ENCODE results near the gene PRKD2. TPM values are rescaled to one million over a fixed set of nuclear protein-coding genes. Genes with fewer than 3 reads are reported as not detected.
"Not testable (repeated sequence)": the region's sequence is repeated elsewhere in the genome, so short reads cannot be mapped to it uniquely, and the experiment has no call there.

Gene PRKD2
- total and polyA plus RNA-seq, 10 of the 15 experiments (the other 5 are each of a cell fraction or from before 2014, with no cell fraction given), result 2.3 to 98.8 (median 32.9) TPM

DNA sequence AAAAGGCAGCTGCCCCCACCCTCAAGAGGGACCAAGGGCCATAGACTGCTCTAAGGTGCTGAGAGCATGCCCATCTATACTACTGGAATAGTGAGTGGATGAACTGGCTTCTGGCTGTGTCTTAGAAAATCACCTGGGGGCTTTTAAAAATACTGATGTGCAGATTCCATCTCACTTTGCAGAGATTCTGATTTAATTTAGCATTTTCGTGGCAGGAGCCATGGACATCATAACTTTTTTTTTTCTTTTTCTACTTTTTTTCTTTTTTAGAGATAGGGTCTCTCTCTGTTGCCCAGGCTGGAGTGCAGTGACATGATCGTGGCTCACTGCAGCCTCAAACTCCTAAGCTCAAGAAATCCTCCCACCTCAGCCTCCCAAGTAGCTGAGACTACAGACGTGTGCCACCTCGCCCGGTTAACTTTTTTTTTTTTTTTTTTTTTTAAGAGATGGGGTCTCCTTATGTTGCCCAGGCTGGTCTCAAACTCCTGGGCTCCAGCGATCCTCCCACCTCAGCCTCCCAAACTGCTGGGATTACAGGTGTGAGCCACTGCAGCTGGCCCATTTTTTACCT lies 4.1 kb downstream of the PRKD2 start:
- intact Hi-C loops (cut with micrococcal nuclease; ENCODE audit: unreplicated experiment); H3K4me3 ChIP-seq; ATAC-seq; BruUV-seq (replicated peaks); H3K27me3 ChIP-seq (replicated peaks in 1 of 2; ENCODE audit: control insufficient read depth in 2 of 2, insufficient read depth in 2 of 2, low read length in 1 of 2); FAIRE-seq; H3K4me2 ChIP-seq (ENCODE audit: control insufficient read depth, insufficient read depth); DNase-seq (ENCODE audit: low read depth, low spot score); H3K9ac ChIP-seq (ENCODE audit: control insufficient read depth, insufficient read depth, low read length); H3K27ac ChIP-seq (ENCODE audit: control insufficient read depth, insufficient read depth); H3K9me3 ChIP-seq (replicated peaks; ENCODE audit: control insufficient read depth, insufficient read depth, low read length); H3K4me1 ChIP-seq (ENCODE audit: control insufficient read depth, insufficient read depth, low read length); in situ Hi-C loops (cut with MboI); H4K20me1 ChIP-seq (ENCODE audit: control insufficient read depth, insufficient read depth); H2AFZ ChIP-seq (ENCODE audit: control insufficient read depth, low read depth, low read length): not testable (repeated sequence)
- Histone ChIP-seq H3K79me2 (ENCODE audit: control insufficient read depth, insufficient read depth, low read length) (peaks cover 50% of the 10 kb centered on the region), H3K36me3 (ENCODE audit: control insufficient read depth in 2 of 2, insufficient read depth in 2 of 2, low read length in 1 of 2) (peaks cover 6 to 15% of the 10 kb centered on the region in 2 experiments; a peak in 3 of 4 replicates)
- CTCF ChIA-PET, result interaction anchor here (0.7 to 5.4 kb wide), 5 partner anchors 8 to 99 kb away, joined by 3 to 64 read pairs (median 8); no protein-coding TSS in a partner anchor
- 78% methylated on average over 3 of the region's 6 CpGs for WGBS (ENCODE audit: insufficient coverage, insufficient replicate concordance, low lambda C conversion rate, missing lambda C conversion rate)
- RAD21 ChIA-PET (ENCODE audit: unreplicated experiment), result interaction anchor here (1.9 to 2.4 kb wide), 2 partner anchors 32 to 94 kb away, joined by 5 to 9 read pairs; partner anchors contain the start of gene FKRP
- SMC1A ChIA-PET (ENCODE audit: uncharacterized antibody, unreplicated experiment), result interaction anchor here (0.6 to 1.2 kb wide), 3 partner anchors 16 to 796 kb away, joined by 3 read pairs; no protein-coding TSS in a partner anchor
- POLR2A ChIA-PET, result interaction anchor here (0.6 to 2.4 kb wide), 3 partner anchors 73 to 150 kb away, joined by 3 to 7 read pairs (median 3); no protein-coding TSS in a partner anchor

DNA sequence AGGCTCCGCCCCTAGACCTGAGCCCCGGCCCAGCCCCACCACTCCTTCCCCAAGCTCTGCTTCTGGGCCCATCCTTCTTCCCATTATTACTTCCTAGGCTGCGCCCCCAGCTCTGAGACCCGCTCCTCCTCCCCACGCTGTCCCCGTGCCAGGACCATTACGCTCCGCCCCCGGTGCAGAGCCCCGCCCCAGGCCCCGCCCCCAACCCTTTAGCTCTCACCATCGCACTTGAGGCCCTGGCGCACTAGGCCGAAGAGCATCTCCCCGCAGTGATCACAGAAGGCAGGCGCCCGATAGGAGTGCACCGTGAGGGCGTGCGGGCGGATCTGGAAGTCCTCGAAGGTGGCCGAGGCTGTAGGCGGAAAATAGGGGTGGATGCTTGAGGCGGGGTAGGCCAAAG lies 6.2 kb downstream of the PRKD2 start:
- ATAC-seq, result no peak
- Histone ChIP-seq H3K4me3 (no peak overlapping the region), H3K36me3 (ENCODE audit: control insufficient read depth in 2 of 2, insufficient read depth in 2 of 2, low read length in 1 of 2) (peaks cover 6 to 21% of the 10 kb centered on the region in 2 experiments; a peak in 3 of 4 replicates), H3K4me1 (ENCODE audit: control insufficient read depth, insufficient read depth, low read length) (no peaks in the 10 kb centered on the region), H3K79me2 (ENCODE audit: control insufficient read depth, insufficient read depth, low read length) (peaks cover 30% of the 10 kb centered on the region), H3K9me3 (replicated peaks; ENCODE audit: control insufficient read depth, insufficient read depth, low read length) (no peaks in the 10 kb centered on the region), H3K9ac (ENCODE audit: control insufficient read depth, insufficient read depth, low read length) (no peak overlapping the region), H4K20me1 (ENCODE audit: control insufficient read depth, insufficient read depth) (no peaks in the 10 kb centered on the region), H3K4me2 (ENCODE audit: control insufficient read depth, insufficient read depth) (no peak overlapping the region), H3K27ac (ENCODE audit: control insufficient read depth, insufficient read depth) (no peak overlapping the region), H3K27me3 (replicated peaks in 1 of 2; ENCODE audit: control insufficient read depth in 2 of 2, insufficient read depth in 2 of 2, low read length in 1 of 2) (no peaks in the 10 kb centered on the region), H2AFZ (ENCODE audit: control insufficient read depth, low read depth, low read length) (no peak overlapping the region)
- ChIA-PET RAD21 (ENCODE audit: unreplicated experiment) (no interaction called here), POLR2A (interaction anchor here (0.6 kb wide), 1 partner anchor 887 kb away, joined by 4 read pairs; no protein-coding TSS in a partner anchor), CTCF (interaction anchor here (0.5 to 2.9 kb wide), 2 partner anchors 18 to 775 kb away, joined by 6 to 8 read pairs; no protein-coding TSS in a partner anchor), SMC1A (ENCODE audit: uncharacterized antibody, unreplicated experiment) (no interaction called here)
- no peak for DNase-seq (ENCODE audit: low read depth, low spot score)
- no peak for FAIRE-seq
- BruUV-seq (replicated peaks), result no TSS peak
- in situ Hi-C loops (cut with MboI) (no loop called here), intact Hi-C loops (cut with micrococcal nuclease; ENCODE audit: unreplicated experiment) (no loop called here)
- WGBS (ENCODE audit: insufficient coverage, insufficient replicate concordance, low lambda C conversion rate, missing lambda C conversion rate), result 98% methylated on average over 21 of the region's 25 CpGs
- no peak for TF ChIP-seq RFX5 (IDR thresholded peaks at IDR 0.05; ENCODE audit: low read depth, low read length)
- TF ChIP-seq, protein P1, sequence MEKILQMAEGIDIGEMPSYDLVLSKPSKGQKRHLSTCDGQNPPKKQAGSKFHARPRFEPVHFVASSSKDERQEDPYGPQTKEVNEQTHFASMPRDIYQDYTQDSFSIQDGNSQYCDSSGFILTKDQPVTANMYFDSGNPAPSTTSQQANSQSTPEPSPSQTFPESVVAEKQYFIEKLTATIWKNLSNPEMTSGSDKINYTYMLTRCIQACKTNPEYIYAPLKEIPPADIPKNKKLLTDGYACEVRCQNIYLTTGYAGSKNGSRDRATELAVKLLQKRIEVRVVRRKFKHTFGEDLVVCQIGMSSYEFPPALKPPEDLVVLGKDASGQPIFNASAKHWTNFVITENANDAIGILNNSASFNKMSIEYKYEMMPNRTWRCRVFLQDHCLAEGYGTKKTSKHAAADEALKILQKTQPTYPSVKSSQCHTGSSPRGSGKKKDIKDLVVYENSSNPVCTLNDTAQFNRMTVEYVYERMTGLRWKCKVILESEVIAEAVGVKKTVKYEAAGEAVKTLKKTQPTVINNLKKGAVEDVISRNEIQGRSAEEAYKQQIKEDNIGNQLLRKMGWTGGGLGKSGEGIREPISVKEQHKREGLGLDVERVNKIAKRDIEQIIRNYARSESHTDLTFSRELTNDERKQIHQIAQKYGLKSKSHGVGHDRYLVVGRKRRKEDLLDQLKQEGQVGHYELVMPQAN (conservative IDR thresholded peaks at IDR 0.05), result no peak
- TF ChIP-seq, protein P2, sequence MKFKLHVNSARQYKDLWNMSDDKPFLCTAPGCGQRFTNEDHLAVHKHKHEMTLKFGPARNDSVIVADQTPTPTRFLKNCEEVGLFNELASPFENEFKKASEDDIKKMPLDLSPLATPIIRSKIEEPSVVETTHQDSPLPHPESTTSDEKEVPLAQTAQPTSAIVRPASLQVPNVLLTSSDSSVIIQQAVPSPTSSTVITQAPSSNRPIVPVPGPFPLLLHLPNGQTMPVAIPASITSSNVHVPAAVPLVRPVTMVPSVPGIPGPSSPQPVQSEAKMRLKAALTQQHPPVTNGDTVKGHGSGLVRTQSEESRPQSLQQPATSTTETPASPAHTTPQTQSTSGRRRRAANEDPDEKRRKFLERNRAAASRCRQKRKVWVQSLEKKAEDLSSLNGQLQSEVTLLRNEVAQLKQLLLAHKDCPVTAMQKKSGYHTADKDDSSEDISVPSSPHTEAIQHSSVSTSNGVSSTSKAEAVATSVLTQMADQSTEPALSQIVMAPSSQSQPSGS (IDR thresholded peaks at IDR 0.05; ENCODE audit: low read length), result no peak
- no peak for TF ChIP-seq TARDBP (IDR thresholded peaks at IDR 0.05; ENCODE audit: borderline replicate concordance)
- TF ChIP-seq HDAC2 (IDR thresholded peaks at IDR 0.05), result no peak
- TF ChIP-seq, protein P3, sequence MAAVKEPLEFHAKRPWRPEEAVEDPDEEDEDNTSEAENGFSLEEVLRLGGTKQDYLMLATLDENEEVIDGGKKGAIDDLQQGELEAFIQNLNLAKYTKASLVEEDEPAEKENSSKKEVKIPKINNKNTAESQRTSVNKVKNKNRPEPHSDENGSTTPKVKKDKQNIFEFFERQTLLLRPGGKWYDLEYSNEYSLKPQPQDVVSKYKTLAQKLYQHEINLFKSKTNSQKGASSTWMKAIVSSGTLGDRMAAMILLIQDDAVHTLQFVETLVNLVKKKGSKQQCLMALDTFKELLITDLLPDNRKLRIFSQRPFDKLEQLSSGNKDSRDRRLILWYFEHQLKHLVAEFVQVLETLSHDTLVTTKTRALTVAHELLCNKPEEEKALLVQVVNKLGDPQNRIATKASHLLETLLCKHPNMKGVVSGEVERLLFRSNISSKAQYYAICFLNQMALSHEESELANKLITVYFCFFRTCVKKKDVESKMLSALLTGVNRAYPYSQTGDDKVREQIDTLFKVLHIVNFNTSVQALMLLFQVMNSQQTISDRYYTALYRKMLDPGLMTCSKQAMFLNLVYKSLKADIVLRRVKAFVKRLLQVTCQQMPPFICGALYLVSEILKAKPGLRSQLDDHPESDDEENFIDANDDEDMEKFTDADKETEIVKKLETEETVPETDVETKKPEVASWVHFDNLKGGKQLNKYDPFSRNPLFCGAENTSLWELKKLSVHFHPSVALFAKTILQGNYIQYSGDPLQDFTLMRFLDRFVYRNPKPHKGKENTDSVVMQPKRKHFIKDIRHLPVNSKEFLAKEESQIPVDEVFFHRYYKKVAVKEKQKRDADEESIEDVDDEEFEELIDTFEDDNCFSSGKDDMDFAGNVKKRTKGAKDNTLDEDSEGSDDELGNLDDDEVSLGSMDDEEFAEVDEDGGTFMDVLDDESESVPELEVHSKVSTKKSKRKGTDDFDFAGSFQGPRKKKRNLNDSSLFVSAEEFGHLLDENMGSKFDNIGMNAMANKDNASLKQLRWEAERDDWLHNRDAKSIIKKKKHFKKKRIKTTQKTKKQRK (IDR thresholded peaks at IDR 0.05; ENCODE audit: low read depth, low read length), result no peak
- TF ChIP-seq, protein P4, sequence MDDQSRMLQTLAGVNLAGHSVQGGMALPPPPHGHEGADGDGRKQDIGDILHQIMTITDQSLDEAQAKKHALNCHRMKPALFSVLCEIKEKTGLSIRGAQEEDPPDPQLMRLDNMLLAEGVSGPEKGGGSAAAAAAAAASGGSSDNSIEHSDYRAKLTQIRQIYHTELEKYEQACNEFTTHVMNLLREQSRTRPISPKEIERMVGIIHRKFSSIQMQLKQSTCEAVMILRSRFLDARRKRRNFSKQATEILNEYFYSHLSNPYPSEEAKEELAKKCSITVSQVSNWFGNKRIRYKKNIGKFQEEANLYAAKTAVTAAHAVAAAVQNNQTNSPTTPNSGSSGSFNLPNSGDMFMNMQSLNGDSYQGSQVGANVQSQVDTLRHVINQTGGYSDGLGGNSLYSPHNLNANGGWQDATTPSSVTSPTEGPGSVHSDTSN (IDR thresholded peaks at IDR 0.05; ENCODE audit: insufficient replicate concordance, low read depth, low read length), result no peak

Data from GM12878 (cell line).